Panc1 (cell line): Measurements from ENCODE around the gene ARHGDIA. TPM values are rescaled to one million over a fixed set of nuclear protein-coding genes. Genes with fewer than 3 reads are reported as not detected.
A peak's percentile ranks its signal among the peaks of the same experiment; 100 is the strongest.

Source experiments
- ATAC-seq: fragments of 200-7000 bp; cut with Tn5 transposase; 2 replicates; pipeline ENCODE4 v1.9.1; 2020; ENCODE audit warnings: mild to moderate bottlenecking, moderate library complexity
- BruUV-seq: library from RNA; stranded (reverse); fragments of 400-500 nt; replicated peaks from 2 replicates; lab custom pipeline; 2021; lab: Mats Ljungman, UMichigan
- CTCF ChIA-PET: fragments of 300-600 bp; sonication (Branson Sonifier 250); formaldehyde crosslinking; loops from one replicate; lab custom pipeline; 2022; ENCODE audit warnings: antibody characterized with exemption; lab: Charles Lee
- POLR2A ChIA-PET: fragments of 300-600 bp; sonication (Branson Sonifier 250); formaldehyde crosslinking; loops from one replicate; lab custom pipeline; 2022; ENCODE audit warnings: antibody characterized with exemption; lab: Charles Lee
- DNase-seq: peaks from one replicate; pipeline ENCODE4 v3.0.0-alpha.2; 2010; ENCODE audit warnings: low read depth, low spot score
- H3K27ac ChIP-seq: 2 replicates; pipeline ENCODE4 v1.5.1; 2011; ENCODE audit warnings: mild to moderate bottlenecking, low read length, inconsistent platforms
- H3K27me3 ChIP-seq: fragments of 200-500 bp; sonication (Bioruptor generic); 2 replicates; pipeline ENCODE4 v1.6.0; 2014; ENCODE audit warnings: low read length, inconsistent platforms; ENCODE audit not compliant: control insufficient read depth, insufficient read depth
- H3K36me3 ChIP-seq: fragments of 200-500 bp; sonication (Bioruptor generic); 2 replicates; pipeline ENCODE4 v1.5.1; 2014; ENCODE audit warnings: inconsistent platforms, mild to moderate bottlenecking, low read length, moderate library complexity; ENCODE audit not compliant: control insufficient read depth, insufficient read depth
- H3K4me1 ChIP-seq: 2 replicates; pipeline ENCODE4 v1.5.1; 2011; ENCODE audit warnings: inconsistent platforms, mild to moderate bottlenecking, low read length, moderate library complexity; ENCODE audit not compliant: control insufficient read depth, insufficient read depth
- H3K4me3 ChIP-seq, 2 experiments: 2 replicates each; pipeline ENCODE4 v1.5.1; 2011 to 2012; ENCODE audit warnings: low read depth in 2 of 2, low read length in 2 of 2, mild to moderate bottlenecking in 2 of 2, inconsistent platforms in 1 of 2, moderate library complexity in 1 of 2
- H3K9me3 ChIP-seq: fragments of 200-500 bp; sonication (Bioruptor generic); 2 replicates; pipeline ENCODE4 v1.5.1; 2014; ENCODE audit warnings: low read depth, mild to moderate bottlenecking, inconsistent platforms, low read length, moderate library complexity; ENCODE audit not compliant: control insufficient read depth, insufficient read depth
- POLR2AphosphoS5 ChIP-seq: IDR thresholded peaks from 2 replicates; pipeline ENCODE4 v1.6.1; 2012; ENCODE audit warnings: mild to moderate bottlenecking, low read depth, low read length, moderate library complexity
- SIN3A ChIP-seq: IDR thresholded peaks from 2 replicates; pipeline ENCODE4 v1.6.1; 2012; ENCODE audit warnings: low read depth, mild to moderate bottlenecking, low read length, moderate library complexity, borderline replicate concordance; ENCODE audit not compliant: insufficient read depth
- TCF7L2 ChIP-seq: IDR thresholded peaks from 2 replicates; pipeline ENCODE4 v1.6.1; 2011; ENCODE audit warnings: mild to moderate bottlenecking, low read depth, low read length, inconsistent platforms
- in situ Hi-C: cut with HindIII; loops from 2 replicates; pipeline ENCODE4 v1.10.0; 2016; ENCODE audit warnings: low sequenced_read_pairs, low pct_unique_long_range_greater_than_20kb
- intact Hi-C: fragments of 100-400 bp; cut with micrococcal nuclease; formaldehyde crosslinking; loops from one replicate; pipeline ENCODE4 v1.10.0; 2022; ENCODE audit not compliant: unreplicated experiment
- total RNA-seq: library from RNA; stranded (reverse); gene quantifications from one replicate; pipeline ENCODE4 v1.2.1, GENCODE V29; 2021; ENCODE audit not compliant: unreplicated experiment
- TF ChIP-seq, protein P1 (sequence below), 2 experiments: IDR thresholded peaks; 2 replicates each; pipeline ENCODE4 v1.6.1; 2011 to 2012; ENCODE audit warnings: low read depth in 2 of 2, control low read depth in 1 of 2, low read length in 1 of 2, mild to moderate bottlenecking in 1 of 2, moderate library complexity in 1 of 2; ENCODE audit not compliant: insufficient read depth in 1 of 2
- TF ChIP-seq, protein P2 (sequence below): fragments of 450-650 bp; IDR thresholded peaks from 2 replicates; pipeline ENCODE4 v1.5.1; 2017; ENCODE audit warnings: mild to moderate bottlenecking

ARHGDIA gene
- total RNA-seq, 1 experiment from 2014 or later: 420 TPM

DNA sequence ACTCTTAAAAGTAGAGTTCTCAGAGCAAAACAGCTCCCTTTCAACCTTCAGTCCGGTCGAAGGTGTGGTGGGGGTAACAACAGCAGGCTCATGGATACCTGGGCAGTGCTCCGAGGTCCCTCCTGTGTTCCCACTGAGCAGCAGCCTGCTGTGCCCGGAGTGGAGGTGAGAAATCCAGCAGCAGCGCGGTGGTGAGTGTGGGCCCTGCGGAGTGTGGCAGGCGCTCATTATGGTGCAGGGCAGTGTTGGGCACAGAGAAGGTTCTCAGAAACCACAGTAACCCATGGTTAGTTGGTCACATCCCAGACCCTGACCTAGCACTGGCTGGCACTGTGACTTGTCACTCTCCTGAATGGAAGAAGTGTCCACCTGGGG is 5.8 kb downstream of the ARHGDIA start:
- ChIA-PET POLR2A (interaction anchor here (0.5 kb wide), 1 partner anchor 134 kb away, joined by 3 read pairs; no protein-coding TSS in a partner anchor), CTCF (no interaction called here)
- Histone ChIP-seq H3K27me3 (no peaks in the 10 kb centered on the region), H3K4me1 (peaks cover 57% of the 10 kb centered on the region), H3K9me3 (no peaks in the 10 kb centered on the region), H3K4me3 (no peak overlapping the region), H3K27ac (peak overlapping the region; percentile 2), H3K36me3 (peaks cover 5% of the 10 kb centered on the region; the same call in 1 of the 2 replicates)
- BruUV-seq: no TSS peak
- TF ChIP-seq, protein P1, sequence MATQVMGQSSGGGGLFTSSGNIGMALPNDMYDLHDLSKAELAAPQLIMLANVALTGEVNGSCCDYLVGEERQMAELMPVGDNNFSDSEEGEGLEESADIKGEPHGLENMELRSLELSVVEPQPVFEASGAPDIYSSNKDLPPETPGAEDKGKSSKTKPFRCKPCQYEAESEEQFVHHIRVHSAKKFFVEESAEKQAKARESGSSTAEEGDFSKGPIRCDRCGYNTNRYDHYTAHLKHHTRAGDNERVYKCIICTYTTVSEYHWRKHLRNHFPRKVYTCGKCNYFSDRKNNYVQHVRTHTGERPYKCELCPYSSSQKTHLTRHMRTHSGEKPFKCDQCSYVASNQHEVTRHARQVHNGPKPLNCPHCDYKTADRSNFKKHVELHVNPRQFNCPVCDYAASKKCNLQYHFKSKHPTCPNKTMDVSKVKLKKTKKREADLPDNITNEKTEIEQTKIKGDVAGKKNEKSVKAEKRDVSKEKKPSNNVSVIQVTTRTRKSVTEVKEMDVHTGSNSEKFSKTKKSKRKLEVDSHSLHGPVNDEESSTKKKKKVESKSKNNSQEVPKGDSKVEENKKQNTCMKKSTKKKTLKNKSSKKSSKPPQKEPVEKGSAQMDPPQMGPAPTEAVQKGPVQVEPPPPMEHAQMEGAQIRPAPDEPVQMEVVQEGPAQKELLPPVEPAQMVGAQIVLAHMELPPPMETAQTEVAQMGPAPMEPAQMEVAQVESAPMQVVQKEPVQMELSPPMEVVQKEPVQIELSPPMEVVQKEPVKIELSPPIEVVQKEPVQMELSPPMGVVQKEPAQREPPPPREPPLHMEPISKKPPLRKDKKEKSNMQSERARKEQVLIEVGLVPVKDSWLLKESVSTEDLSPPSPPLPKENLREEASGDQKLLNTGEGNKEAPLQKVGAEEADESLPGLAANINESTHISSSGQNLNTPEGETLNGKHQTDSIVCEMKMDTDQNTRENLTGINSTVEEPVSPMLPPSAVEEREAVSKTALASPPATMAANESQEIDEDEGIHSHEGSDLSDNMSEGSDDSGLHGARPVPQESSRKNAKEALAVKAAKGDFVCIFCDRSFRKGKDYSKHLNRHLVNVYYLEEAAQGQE (IDR thresholded peaks at IDR 0.05; ENCODE audit: insufficient read depth in 1 of 2, low read depth in 2 of 2, low read length in 1 of 2): no peak
- TF ChIP-seq, protein P2, sequence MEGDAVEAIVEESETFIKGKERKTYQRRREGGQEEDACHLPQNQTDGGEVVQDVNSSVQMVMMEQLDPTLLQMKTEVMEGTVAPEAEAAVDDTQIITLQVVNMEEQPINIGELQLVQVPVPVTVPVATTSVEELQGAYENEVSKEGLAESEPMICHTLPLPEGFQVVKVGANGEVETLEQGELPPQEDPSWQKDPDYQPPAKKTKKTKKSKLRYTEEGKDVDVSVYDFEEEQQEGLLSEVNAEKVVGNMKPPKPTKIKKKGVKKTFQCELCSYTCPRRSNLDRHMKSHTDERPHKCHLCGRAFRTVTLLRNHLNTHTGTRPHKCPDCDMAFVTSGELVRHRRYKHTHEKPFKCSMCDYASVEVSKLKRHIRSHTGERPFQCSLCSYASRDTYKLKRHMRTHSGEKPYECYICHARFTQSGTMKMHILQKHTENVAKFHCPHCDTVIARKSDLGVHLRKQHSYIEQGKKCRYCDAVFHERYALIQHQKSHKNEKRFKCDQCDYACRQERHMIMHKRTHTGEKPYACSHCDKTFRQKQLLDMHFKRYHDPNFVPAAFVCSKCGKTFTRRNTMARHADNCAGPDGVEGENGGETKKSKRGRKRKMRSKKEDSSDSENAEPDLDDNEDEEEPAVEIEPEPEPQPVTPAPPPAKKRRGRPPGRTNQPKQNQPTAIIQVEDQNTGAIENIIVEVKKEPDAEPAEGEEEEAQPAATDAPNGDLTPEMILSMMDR: no peak
- no peak for TF ChIP-seq SIN3A
- TF ChIP-seq POLR2AphosphoS5: no peak
- no peak for TF ChIP-seq TCF7L2
- in situ Hi-C loops: no loop called here
- no peak for DNase-seq
- ATAC-seq: no peak
- intact Hi-C loops: loop anchor here (10.0 kb wide), 1 partner anchor 159 kb away; the partner anchor contains the start of genes CENPX and LRRC45

DNA sequence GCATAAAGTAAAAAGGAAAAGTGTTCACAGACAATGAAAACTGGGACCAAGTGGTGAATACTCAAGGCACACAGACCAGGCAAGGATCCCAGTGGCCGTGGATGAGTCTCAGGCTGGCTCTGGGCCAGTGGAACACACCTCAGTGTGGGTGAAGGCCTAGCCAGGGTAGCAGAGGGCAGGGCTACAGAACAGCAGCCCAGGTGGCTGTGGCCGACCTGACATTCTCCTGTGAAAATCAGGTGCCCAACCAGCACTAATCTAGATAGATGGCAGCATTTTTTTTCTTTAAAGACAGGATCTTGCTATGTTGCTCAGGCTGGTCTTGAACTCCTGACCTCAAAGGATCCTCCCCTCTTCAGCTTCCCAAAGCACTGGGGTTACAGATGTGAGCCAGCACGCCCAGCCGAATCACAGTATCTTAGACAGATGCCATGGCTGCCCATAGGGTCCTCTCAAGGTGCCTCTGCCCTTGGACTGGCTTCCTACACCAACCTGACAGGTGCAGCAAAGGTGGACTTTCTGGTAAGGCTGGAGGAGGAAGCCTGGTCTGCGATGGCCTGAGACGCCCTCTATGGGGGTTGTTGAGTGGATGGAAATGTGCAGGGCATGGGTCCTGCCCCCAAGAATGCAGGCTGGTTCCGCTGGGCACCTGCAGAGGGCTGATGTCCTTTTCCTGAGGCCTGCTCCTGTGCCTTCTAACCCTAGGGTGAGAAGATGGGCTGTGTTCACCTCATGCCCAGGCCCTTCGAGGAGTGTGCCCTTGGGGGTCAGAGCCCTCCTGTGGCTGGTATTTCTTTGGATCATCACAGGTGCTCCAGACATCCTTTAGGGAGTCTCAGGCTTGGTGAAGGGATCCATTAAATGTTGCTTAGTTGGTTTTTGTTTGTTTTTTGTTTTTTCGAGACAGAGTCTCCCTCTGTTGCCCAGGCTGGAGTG is 7.0 kb downstream of the ARHGDIA start:
- H3K9me3 ChIP-seq: no peaks in the 10 kb centered on the region
- BruUV-seq: no TSS peak
- no peak overlapping the region for H3K4me3 ChIP-seq
- DNase-seq (no peak), ATAC-seq (no peak)
- H3K27me3 ChIP-seq: no peaks in the 10 kb centered on the region
- peaks cover 53% of the 10 kb centered on the region for H3K4me1 ChIP-seq
- peak overlapping the region; percentile 55 for H3K27ac ChIP-seq
- TF ChIP-seq, protein P1 (IDR thresholded peaks at IDR 0.05; ENCODE audit: insufficient read depth in 1 of 2, low read depth in 2 of 2, low read length in 1 of 2): no peak
- peak; percentile 56 for TF ChIP-seq POLR2AphosphoS5
- in situ Hi-C loops: no loop called here
- peaks cover 3% of the 10 kb centered on the region; the same call in 1 of the 2 replicates for H3K36me3 ChIP-seq
- intact Hi-C loops: loop anchor here (10.0 kb wide), 1 partner anchor 161 kb away; the partner anchor contains the start of genes CENPX and LRRC45
- ChIA-PET POLR2A (no interaction called here), CTCF (no interaction called here)
